HUDEP-2 (cell line): ENCODE data around the gene RNH1.
A peak's percentile ranks its signal among the peaks of the same experiment; 100 is the strongest.

ENCODE experiments used
- DNase-seq, 76 experiments: peaks; one replicate each; lab custom pipeline; 2025; ENCODE audit not compliant: unreplicated experiment in 76 of 76; lab: John Stamatoyannopoulos, UW

The RNH1 gene

GRCh38 chr11:537622-538430, 30.8 kb upstream of the RNH1 start:
- no peak for DNase-seq

GRCh38 chr11:536841-537621, 30.0 kb upstream of the RNH1 start, which contains the start of gene LRRC56:
Gene LRRC56, plus strand, starts transcription at chr11:537527. Its CDS starts 3,158 bp downstream, at chr11:540685.
- peak in 74 of 76 experiments; percentile 33 to 95 (median 84) for DNase-seq

GRCh38 chr11:535519-536454, 28.7 kb upstream of the RNH1 start, which contains the start of gene HRAS:
Gene HRAS, minus strand, starts transcription at chr11:535576.
- peak in 73 of 76 experiments; percentile 30 to 96 (median 89) for DNase-seq

- DNase-seq, result no peak
These were observed 28.1 kb upstream of the RNH1 start for GRCh38 chr11:535210-535518.

- peak in 6 of 76 experiments; percentile 14 to 34 (median 22) for DNase-seq
These were observed 27.6 kb upstream of the RNH1 start for GRCh38 chr11:534396-535209.

GRCh38 chr11:533586-534395, 26.7 kb upstream of the RNH1 start:
- no peak for DNase-seq

GRCh38 chr11:532986-533585, 26.0 kb upstream of the RNH1 start:
- no peak for DNase-seq

GRCh38 chr11:532527-532985, 25.5 kb upstream of the RNH1 start:
- DNase-seq, result no peak

- no peak for DNase-seq
These were observed 25.0 kb upstream of the RNH1 start for GRCh38 chr11:531919-532526.

- DNase-seq, result no peak
These were observed 24.2 kb upstream of the RNH1 start for GRCh38 chr11:530960-531831.

- DNase-seq, result no peak
These were observed 22.8 kb upstream of the RNH1 start for GRCh38 chr11:529728-530411.

GRCh38 chr11:528815-529727, 22.0 kb upstream of the RNH1 start:
- no peak for DNase-seq

GRCh38 chr11:528166-528814, 21.2 kb upstream of the RNH1 start:
- DNase-seq, result no peak

GRCh38 chr11:526192-526591, 19.1 kb upstream of the RNH1 start:
- no peak for DNase-seq

GRCh38 chr11:521177-521688, 14.2 kb upstream of the RNH1 start:
- no peak for DNase-seq
